ENCODE measurements around the gene EWSR1. TPM values are rescaled to one million over a fixed set of nuclear protein-coding genes. Genes with fewer than 3 reads are reported as not detected.
A peak's percentile ranks its signal among the peaks of the same experiment; 100 is the strongest.
"Not testable (repeated sequence)": the region's sequence is repeated elsewhere in the genome, so short reads cannot be mapped to it uniquely, and the experiment has no call there.

The EWSR1 gene
- total RNA-seq, 4 donors from 2014 or later, result 174 to 211 (median 188) TPM

- TF ChIP-seq CTCF (IDR thresholded peaks at IDR 0.05) (peak; percentile 90 to 98 (median 97)), POLR2A (IDR thresholded peaks at IDR 0.05) (no peak)
- Histone ChIP-seq H3K27ac (no peak overlapping the region), H3K27me3 (no peaks in the 10 kb centered on the region), H3K4me1 (no peaks in the 10 kb centered on the region), H3K4me3 (no peak overlapping the region), H3K36me3 (peaks cover 0 to 3% (median 0%) of the 10 kb centered on the region in 3 donors), H3K9me3 (peaks cover 0 to 23% (median 2%) of the 10 kb centered on the region in 4 donors)
- peak; percentile 58 to 74 for DNase-seq (ENCODE audit: low spot score in 2 of 2)
- WGBS, 2 donors, result 42 to 55% methylated on average over 8 to 11 of the region's 11 CpGs
These were observed 22.3 kb upstream of the EWSR1 start for GRCh38 chr22:29245626-29246385.

DNA sequence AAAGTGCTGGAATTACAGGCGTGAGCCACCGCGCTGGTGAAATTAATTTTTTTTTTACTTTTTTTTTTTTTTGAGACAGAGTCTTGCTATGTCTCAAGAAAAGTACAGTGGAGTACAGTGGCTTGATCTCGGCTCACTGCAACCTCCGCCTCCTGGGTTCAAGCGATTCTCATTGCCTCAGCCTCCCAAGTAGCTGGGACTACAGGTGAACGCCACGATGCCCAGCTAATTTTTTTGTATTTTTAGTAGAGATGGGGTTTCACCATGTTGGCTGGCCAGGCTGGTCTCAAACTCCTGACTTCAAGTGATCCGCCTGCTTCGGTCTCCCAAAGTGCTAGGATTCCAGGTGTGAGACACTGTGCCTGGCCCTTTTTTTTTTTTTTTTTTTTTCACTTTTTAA, 20.2 kb upstream of the EWSR1 start:
- not testable (repeated sequence) for H3K27me3 ChIP-seq; H3K27ac ChIP-seq; DNase-seq (ENCODE audit: low spot score in 2 of 2); H3K4me3 ChIP-seq; H3K9me3 ChIP-seq; H3K36me3 ChIP-seq; H3K4me1 ChIP-seq
- WGBS, 2 donors, result 89 to 96% methylated on average over 10 of the region's 10 CpGs

DNA sequence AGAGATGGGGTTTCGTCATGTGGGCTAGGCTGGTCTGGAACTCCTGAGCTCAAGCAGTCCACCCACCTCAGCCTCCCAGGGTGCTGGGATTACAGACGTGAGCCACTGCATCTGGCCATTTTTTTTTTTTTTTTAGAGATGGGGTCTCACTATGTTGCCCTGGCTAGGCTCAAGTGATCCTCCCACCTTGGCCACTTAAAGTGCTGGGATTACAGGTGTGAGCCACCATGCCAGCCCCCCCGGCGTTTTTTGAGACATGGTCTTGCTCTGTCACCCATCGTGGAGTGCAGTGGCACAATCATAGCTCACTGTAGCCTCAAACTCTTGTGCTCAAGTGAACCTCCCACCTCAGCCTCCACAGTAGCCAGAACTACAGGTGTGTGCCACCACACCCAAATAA, 16.8 kb upstream of the EWSR1 start:
- TF ChIP-seq EP300 (IDR thresholded peaks at IDR 0.05) (no peak), CTCF (IDR thresholded peaks at IDR 0.05) (no peak), POLR2A (IDR thresholded peaks at IDR 0.05) (no peak)
- H3K36me3 ChIP-seq, result no peaks in the 10 kb centered on the region
- no peaks in the 10 kb centered on the region for H3K27me3 ChIP-seq
- no peak for DNase-seq (ENCODE audit: low spot score in 2 of 2)
- no peak overlapping the region for H3K4me3 ChIP-seq
- H3K4me1 ChIP-seq, result no peaks in the 10 kb centered on the region
- no peaks in the 10 kb centered on the region for H3K9me3 ChIP-seq
- WGBS, 2 donors, result 95 to 100% methylated on average over 5 of the region's 5 CpGs
- H3K27ac ChIP-seq, result no peak overlapping the region

DNA sequence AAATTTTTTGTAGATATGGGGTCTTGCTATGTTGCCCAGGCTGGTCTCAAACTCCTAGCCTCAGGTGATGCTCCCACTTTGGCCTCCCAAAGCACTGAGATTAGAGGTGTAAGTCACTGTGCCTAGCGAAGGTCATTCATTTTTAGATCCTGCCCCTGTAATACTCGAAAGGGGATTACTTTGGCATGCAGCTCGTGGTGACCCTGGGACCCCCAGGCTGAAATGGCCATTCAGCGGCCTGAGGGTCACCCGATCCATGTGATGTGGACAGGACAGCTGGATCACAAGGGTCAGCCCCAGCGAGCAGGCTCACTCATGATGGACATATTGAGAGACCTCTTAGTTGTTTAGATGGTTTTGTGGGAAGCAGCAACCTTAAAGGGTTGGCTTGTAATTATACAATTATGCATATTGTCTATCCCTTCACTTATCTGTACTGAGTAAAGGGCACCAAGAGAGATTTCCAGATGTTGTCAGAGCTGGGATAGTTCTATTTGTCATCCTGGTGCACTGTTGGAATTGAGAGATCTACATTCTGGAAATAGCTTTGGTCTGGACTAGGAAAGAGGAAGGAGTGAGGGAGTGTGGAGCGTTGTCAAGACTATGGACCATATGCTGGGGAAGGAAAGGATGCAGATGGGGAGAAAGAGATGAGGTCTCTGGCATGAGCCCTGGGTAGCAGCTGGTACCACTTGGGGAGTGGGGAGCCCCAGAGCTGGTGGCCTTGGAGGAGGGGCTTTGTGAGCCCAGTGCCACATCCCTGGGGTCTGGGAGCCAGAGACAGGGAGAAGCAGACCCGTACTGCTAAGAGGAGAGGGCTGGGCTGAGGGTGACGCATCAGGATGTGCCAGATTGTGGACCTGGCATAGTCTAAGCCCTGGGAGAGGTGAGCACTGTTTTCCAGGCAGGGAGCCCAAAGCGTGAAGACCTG, 15.8 kb upstream of the EWSR1 start:
- no peak for TF ChIP-seq POLR2A (IDR thresholded peaks at IDR 0.05)
- TF ChIP-seq CTCF (IDR thresholded peaks at IDR 0.05), result no peak
- no peak for TF ChIP-seq EP300 (IDR thresholded peaks at IDR 0.05)
- WGBS, 2 donors, result 84 to 89% methylated on average over 10 of the region's 10 CpGs
- H3K36me3 ChIP-seq, result no peaks in the 10 kb centered on the region

GRCh38 chr22:29253561-29254285, 14.3 kb upstream of the EWSR1 start:
- DNase-seq (ENCODE audit: low spot score in 2 of 2), result no peak
- H3K27me3 ChIP-seq, result no peaks in the 10 kb centered on the region
- TF ChIP-seq EP300 (IDR thresholded peaks at IDR 0.05), result no peak
- no peak for TF ChIP-seq POLR2A (IDR thresholded peaks at IDR 0.05)
- no peak for TF ChIP-seq CTCF (IDR thresholded peaks at IDR 0.05)
- WGBS, 2 donors, result 66 to 69% methylated on average over 14 of the region's 14 CpGs
- no peaks in the 10 kb centered on the region for H3K9me3 ChIP-seq
- no peak overlapping the region for H3K27ac ChIP-seq
- H3K36me3 ChIP-seq, result peaks cover 0 to 3% (median 0%) of the 10 kb centered on the region in 3 donors
- H3K4me3 ChIP-seq, result no peak overlapping the region
- no peaks in the 10 kb centered on the region for H3K4me1 ChIP-seq

More for the DNA sequence above, 15.8 kb upstream of the EWSR1 start:
- Histone ChIP-seq H3K4me3 (no peak overlapping the region), H3K4me1 (no peaks in the 10 kb centered on the region), H3K9me3 (no peaks in the 10 kb centered on the region), H3K27ac (no peak overlapping the region), H3K27me3 (no peaks in the 10 kb centered on the region)
- DNase-seq (ENCODE audit: low spot score in 2 of 2), result no peak
